ENCODE results near the gene NAALADL2. TPM values are rescaled to one million over a fixed set of nuclear protein-coding genes. Genes with fewer than 3 reads are reported as not detected.
"Not testable (repeated sequence)": the region's sequence is repeated elsewhere in the genome, so short reads cannot be mapped to it uniquely, and the experiment has no call there.

The NAALADL2 gene
- total RNA-seq, 1 experiment from 2014 or later, result 1.6 TPM

DNA sequence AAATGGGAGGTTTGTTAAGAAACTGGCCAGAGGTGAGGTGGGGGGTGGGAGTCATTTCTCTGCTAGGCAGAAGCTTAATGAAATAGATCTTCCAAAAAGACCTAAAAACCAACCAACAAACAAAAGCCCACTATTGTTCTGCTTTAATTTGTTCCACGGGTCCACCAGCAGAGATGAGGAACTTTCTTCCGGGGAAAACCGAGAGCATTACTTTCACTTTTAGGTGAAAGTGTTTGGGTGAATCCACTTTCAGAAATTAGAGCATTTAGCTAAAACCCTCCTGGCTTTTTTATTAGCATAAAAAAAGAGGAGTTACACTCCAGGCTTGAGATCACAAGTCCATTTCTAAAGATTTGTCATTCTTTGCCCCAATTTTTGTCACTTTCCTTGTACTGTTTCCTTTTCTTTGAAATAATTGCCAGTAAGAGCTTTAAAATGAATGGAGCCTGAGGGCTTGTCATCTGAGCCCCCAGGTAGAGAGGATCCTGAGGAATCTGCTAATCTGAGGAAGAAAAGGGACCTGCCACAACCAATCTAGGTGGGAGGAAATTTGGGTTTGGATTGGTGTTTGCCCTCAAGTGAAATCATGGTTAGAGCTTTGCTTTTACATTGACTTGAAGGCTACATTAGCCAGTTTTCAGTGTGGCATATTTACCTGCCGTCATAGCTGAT is 667.6 kb downstream of the NAALADL2 start:
- H3K4me3 Mint-ChIP-seq, result peak overlapping the region; percentile 32 to 67
- Histone ChIP-seq H4K5ac (ENCODE audit: insufficient read length, low read depth, low read length) (no peak overlapping the region), H3K14ac (ENCODE audit: insufficient read depth, low read length) (no peak overlapping the region), H2AFZ (ENCODE audit: low read length) (no peak overlapping the region), H3K23me2 (ENCODE audit: insufficient read length, low read depth, low read length, poor library complexity, severe bottlenecking) (no peaks in the 10 kb centered on the region), H3K9me3 (ENCODE audit: control insufficient read depth, low read depth, low read length) (no peaks in the 10 kb centered on the region), H3K56ac (ENCODE audit: insufficient read length, low read depth, low read length) (no peak overlapping the region), H2BK15ac (ENCODE audit: low read depth, low read length) (no peak overlapping the region), H2AK5ac (ENCODE audit: insufficient read length, low read length) (no peak overlapping the region), H3K27me3 (ENCODE audit: insufficient read depth, low read length) (no peaks in the 10 kb centered on the region), H3T11ph (ENCODE audit: low read length) (no peak overlapping the region), H2BK120ac (ENCODE audit: low read depth, low read length, poor library complexity, severe bottlenecking) (no peak overlapping the region), H3K9ac (ENCODE audit: extremely low read depth, insufficient read length, low read length) (no peak overlapping the region), H4K20me1 (ENCODE audit: control insufficient read depth, insufficient read depth, insufficient read length) (no peaks in the 10 kb centered on the region), H4K91ac (ENCODE audit: insufficient read length, low read depth, low read length) (no peak overlapping the region), H3K27ac (ENCODE audit: insufficient read length, low read depth, low read length) (no peak overlapping the region), H3K18ac (ENCODE audit: insufficient read length, low read depth, low read length) (no peak overlapping the region), H3K4me1 (ENCODE audit: insufficient read depth, low read length) (no peaks in the 10 kb centered on the region), H3K23ac (ENCODE audit: insufficient read length, low read depth, low read length) (no peak overlapping the region), H3K4me2 (ENCODE audit: insufficient read depth, insufficient read length, low read length) (peak overlapping the region; percentile 39), H3K79me1 (ENCODE audit: insufficient read depth, low read depth, low read length, poor library complexity, severe bottlenecking) (no peaks in the 10 kb centered on the region), H2BK12ac (ENCODE audit: insufficient read length, low read depth, low read length) (no peak overlapping the region), H4K8ac (replicated peaks; ENCODE audit: insufficient read length, low read depth, low read length) (no peak overlapping the region), H3K79me2 (ENCODE audit: insufficient read depth, low read length) (no peaks in the 10 kb centered on the region), H3K4ac (ENCODE audit: low read depth, low read length) (no peak overlapping the region), H2BK5ac (ENCODE audit: insufficient read length, low read length) (no peak overlapping the region), H2BK20ac (ENCODE audit: low read depth, low read length, poor library complexity, severe bottlenecking) (no peak overlapping the region)
- peaks cover 0 to 12% (median 3%) of the 10 kb centered on the region in 3 experiments; a peak in 4 of 7 replicates for H3K36me3 Mint-ChIP-seq (ENCODE audit: insufficient read depth in 1 of 3, low read depth in 3 of 3)
- no CpG with 5 or more reads among the region's 4 CpGs for WGBS (ENCODE audit: extremely low coverage, insufficient read length, low lambda C conversion rate)
- H3K27ac Mint-ChIP-seq, result peak overlapping the region; percentile 4 to 95 (median 71); a peak in 5 of 7 replicates
- H3K9me3 Mint-ChIP-seq, result peaks cover 0 to 2% of the 10 kb centered on the region in 2 experiments; a peak in 2 of 5 replicates
- H3K27me3 Mint-ChIP-seq (ENCODE audit: low read depth), result no peaks in the 10 kb centered on the region
- TF ChIP-seq CTCF (conservative IDR thresholded peaks at IDR 0.05), result no peak
- H3K4me1 Mint-ChIP-seq, result peaks cover 16 to 18% of the 10 kb centered on the region in 2 experiments
- DNase-seq, result no peak

- H3K4me1 Mint-ChIP-seq, result peaks cover 16 to 18% of the 10 kb centered on the region in 2 experiments
- no CpG with 5 or more reads among the region's 2 CpGs for WGBS (ENCODE audit: extremely low coverage, insufficient read length, low lambda C conversion rate)
Observed at GRCh38 chr3:175528693-175529092, 669.6 kb downstream of the NAALADL2 start.

More at GRCh38 chr3:175528693-175529092, 669.6 kb downstream of the NAALADL2 start:
- H2BK5ac ChIP-seq (ENCODE audit: insufficient read length, low read length); H2AFZ ChIP-seq (ENCODE audit: low read length); H3K27ac ChIP-seq (ENCODE audit: insufficient read length, low read depth, low read length); H2BK20ac ChIP-seq (ENCODE audit: low read depth, low read length, poor library complexity, severe bottlenecking); H2BK15ac ChIP-seq (ENCODE audit: low read depth, low read length); H3K79me1 ChIP-seq (ENCODE audit: insufficient read depth, low read depth, low read length, poor library complexity, severe bottlenecking); H2BK120ac ChIP-seq (ENCODE audit: low read depth, low read length, poor library complexity, severe bottlenecking); H3T11ph ChIP-seq (ENCODE audit: low read length); H4K20me1 ChIP-seq (ENCODE audit: control insufficient read depth, insufficient read depth, insufficient read length); H3K27ac Mint-ChIP-seq; H4K91ac ChIP-seq (ENCODE audit: insufficient read length, low read depth, low read length); H2BK12ac ChIP-seq (ENCODE audit: insufficient read length, low read depth, low read length); H3K4ac ChIP-seq (ENCODE audit: low read depth, low read length); H3K9me3 ChIP-seq (ENCODE audit: control insufficient read depth, low read depth, low read length); H4K8ac ChIP-seq (replicated peaks; ENCODE audit: insufficient read length, low read depth, low read length); H3K23me2 ChIP-seq (ENCODE audit: insufficient read length, low read depth, low read length, poor library complexity, severe bottlenecking); H3K56ac ChIP-seq (ENCODE audit: insufficient read length, low read depth, low read length); H4K5ac ChIP-seq (ENCODE audit: insufficient read length, low read depth, low read length); H3K27me3 Mint-ChIP-seq (ENCODE audit: low read depth); H3K9me3 Mint-ChIP-seq; H3K27me3 ChIP-seq (ENCODE audit: insufficient read depth, low read length); H3K9ac ChIP-seq (ENCODE audit: extremely low read depth, insufficient read length, low read length); H3K18ac ChIP-seq (ENCODE audit: insufficient read length, low read depth, low read length); H3K23ac ChIP-seq (ENCODE audit: insufficient read length, low read depth, low read length); H2AK5ac ChIP-seq (ENCODE audit: insufficient read length, low read length); H3K79me2 ChIP-seq (ENCODE audit: insufficient read depth, low read length); H3K14ac ChIP-seq (ENCODE audit: insufficient read depth, low read length); H3K4me2 ChIP-seq (ENCODE audit: insufficient read depth, insufficient read length, low read length); H3K4me3 Mint-ChIP-seq; DNase-seq; H3K4me1 ChIP-seq (ENCODE audit: insufficient read depth, low read length): not testable (repeated sequence)
- H3K36me3 Mint-ChIP-seq (ENCODE audit: insufficient read depth in 1 of 3, low read depth in 3 of 3), result peaks cover 3 to 12% (median 5%) of the 10 kb centered on the region in 3 experiments; a peak in 4 of 7 replicates

Data from H9 (cell line).